Measurements from ENCODE around the gene LIMK1.

- TF ChIP-seq CTCF (IDR thresholded peaks at IDR 0.05; ENCODE audit: poor library complexity) (no peak), EZH2 (IDR thresholded peaks at IDR 0.05; ENCODE audit: borderline replicate concordance) (no peak)
Observed at GRCh38 chr7:74083117-74083876, at the start of gene LIMK1.
